Ishikawa (cell line): ENCODE results near the gene FASN.
A peak's percentile ranks its signal among the peaks of the same experiment; 100 is the strongest.

Experiments used
- CEBPB ChIP-seq: IDR thresholded peaks from 2 replicates; pipeline ENCODE4 v1.6.1; 2012
- CREB1 ChIP-seq: IDR thresholded peaks from 2 replicates; pipeline ENCODE4 v1.6.1; 2012; ENCODE audit warnings: low read depth
- EGR1 ChIP-seq: IDR thresholded peaks from 2 replicates; pipeline ENCODE4 v1.6.1; 2012
- EP300 ChIP-seq: IDR thresholded peaks from 2 replicates; pipeline ENCODE4 v1.6.1; 2012; ENCODE audit warnings: borderline replicate concordance
- FOXM1 ChIP-seq: IDR thresholded peaks from 2 replicates; pipeline ENCODE4 v1.6.1; 2012; ENCODE audit warnings: low read depth, borderline replicate concordance
- MAX ChIP-seq: IDR thresholded peaks from 2 replicates; pipeline ENCODE4 v1.6.1; 2012
- NFIC ChIP-seq: IDR thresholded peaks from 2 replicates; pipeline ENCODE4 v1.6.1; 2012
- RAD21 ChIP-seq: IDR thresholded peaks from 2 replicates; pipeline ENCODE4 v1.6.1; 2012; ENCODE audit warnings: low read depth
- REST ChIP-seq: IDR thresholded peaks from 2 replicates; pipeline ENCODE4 v1.6.1; 2012; ENCODE audit warnings: low read depth, mild to moderate bottlenecking
- TAF1 ChIP-seq: IDR thresholded peaks from 2 replicates; pipeline ENCODE4 v1.6.1; 2012; ENCODE audit warnings: low read depth, mild to moderate bottlenecking
- TCF12 ChIP-seq: IDR thresholded peaks from 2 replicates; pipeline ENCODE4 v1.6.1; 2012; ENCODE audit warnings: low read depth
- TEAD4 ChIP-seq: IDR thresholded peaks from 2 replicates; pipeline ENCODE4 v1.6.1; 2012
- USF1 ChIP-seq: IDR thresholded peaks from 2 replicates; pipeline ENCODE4 v1.6.1; 2012
- YY1 ChIP-seq: IDR thresholded peaks from 2 replicates; pipeline ENCODE4 v1.6.1; 2012; ENCODE audit warnings: low read depth
- ZBTB7A ChIP-seq: IDR thresholded peaks from 2 replicates; pipeline ENCODE4 v1.6.1; 2012; ENCODE audit warnings: low read depth

Gene FASN

GRCh38 chr17:82065193-82065637 is 32.8 kb downstream of the FASN start:
- TF ChIP-seq USF1 = no peak
- 0 out of 2 replicates have a peak, but pooled peaks have one; percentile 6 for TF ChIP-seq MAX
- 0 out of 2 replicates have a peak, but pooled peaks have one; percentile 33 for TF ChIP-seq ZBTB7A

- no peak for TF ChIP-seq REST
- TF ChIP-seq MAX = peak; percentile 93
Observed at GRCh38 chr17:82064433-82065192, 33.4 kb downstream of the FASN start.

GRCh38 chr17:82063424-82064415 is 34.3 kb downstream of the FASN start:
- TF ChIP-seq TEAD4 (no peak), EP300 (no peak), ZBTB7A (no peak)

GRCh38 chr17:82062984-82063368 is 35.1 kb downstream of the FASN start:
- TF ChIP-seq EGR1 = no peak
- no peak for TF ChIP-seq EP300
- TF ChIP-seq RAD21 = no peak
- TF ChIP-seq MAX = no peak
- TF ChIP-seq TCF12 = no peak

- TF ChIP-seq EP300 (no peak), REST (no peak), YY1 (no peak), TEAD4 (no peak), TCF12 (no peak), EGR1 (no peak), CREB1 (no peak), NFIC (no peak), USF1 (no peak), CEBPB (no peak), TAF1 (no peak), MAX (no peak), FOXM1 (no peak), RAD21 (no peak), ZBTB7A (no peak)
Observed at GRCh38 chr17:82062076-82062983, 35.7 kb downstream of the FASN start.
